RKO (cell line): ENCODE measurements around the gene TRAFD1.
"Not testable (repeated sequence)": the region's sequence is repeated elsewhere in the genome, so short reads cannot be mapped to it uniquely, and the experiment has no call there.

Experiments used
- DNase-seq: peaks from one replicate; pipeline ENCODE4 v3.0.0-alpha.2; 2016; ENCODE audit warnings: low spot score

The TRAFD1 gene

GRCh38 chr12:112158461-112159145 is 33.2 kb downstream of the TRAFD1 start:
- DNase-seq: not testable (repeated sequence)

GRCh38 chr12:112159146-112159541 is 33.8 kb downstream of the TRAFD1 start:
- no peak for DNase-seq

GRCh38 chr12:112160611-112161010 is 35.3 kb downstream of the TRAFD1 start:
- no peak for DNase-seq

- no peak for DNase-seq
Observed at GRCh38 chr12:112161711-112162110, 36.4 kb downstream of the TRAFD1 start.

GRCh38 chr12:112162241-112162790 is 37.0 kb downstream of the TRAFD1 start:
- no peak for DNase-seq

DNA sequence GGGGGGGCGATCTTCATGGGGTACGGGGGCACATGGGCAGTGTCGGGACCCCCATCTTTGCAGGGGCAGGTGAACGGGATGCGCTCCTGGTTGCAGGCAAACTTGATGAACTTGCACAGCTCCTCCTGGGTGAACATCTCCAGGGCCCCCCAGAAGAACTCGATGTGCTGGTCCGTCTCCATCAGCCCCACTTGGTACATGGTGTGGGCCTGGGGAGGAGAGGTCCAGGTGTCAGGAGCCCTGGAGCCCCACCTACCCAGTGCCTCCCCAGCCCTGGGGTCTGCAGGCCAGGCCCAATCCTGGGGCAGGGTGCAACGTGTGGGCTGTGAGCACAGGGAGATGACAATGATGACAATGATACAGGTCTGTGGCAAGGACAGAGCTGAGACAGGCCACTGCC is 37.7 kb downstream of the TRAFD1 start:
- no peak for DNase-seq

DNA sequence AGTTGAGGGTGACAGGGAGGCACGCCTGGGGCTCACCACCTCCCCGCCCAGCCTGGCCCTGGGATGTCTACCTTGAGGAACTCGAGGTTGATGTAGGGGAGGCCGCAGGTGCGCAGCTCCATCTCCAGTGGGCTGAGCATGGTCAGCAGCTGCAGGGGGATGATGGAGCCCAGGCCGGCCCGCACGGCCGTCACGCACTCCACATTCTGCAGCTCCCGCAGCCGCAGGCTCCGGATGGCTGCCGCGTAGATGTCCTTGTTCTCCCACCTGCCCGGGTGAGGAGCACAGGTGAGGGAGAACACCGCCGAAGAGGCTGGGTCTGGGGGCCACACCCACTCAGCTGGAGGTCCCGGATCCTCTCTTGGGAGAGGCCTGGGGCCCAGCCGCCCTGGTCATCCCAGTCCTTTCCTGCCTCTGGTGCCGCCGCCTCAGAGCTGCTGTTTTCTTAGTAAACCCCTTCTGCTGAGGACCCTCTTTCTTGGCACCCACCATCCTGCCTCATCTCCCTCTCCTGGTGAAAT is 38.2 kb downstream of the TRAFD1 start:
- no peak for DNase-seq

DNA sequence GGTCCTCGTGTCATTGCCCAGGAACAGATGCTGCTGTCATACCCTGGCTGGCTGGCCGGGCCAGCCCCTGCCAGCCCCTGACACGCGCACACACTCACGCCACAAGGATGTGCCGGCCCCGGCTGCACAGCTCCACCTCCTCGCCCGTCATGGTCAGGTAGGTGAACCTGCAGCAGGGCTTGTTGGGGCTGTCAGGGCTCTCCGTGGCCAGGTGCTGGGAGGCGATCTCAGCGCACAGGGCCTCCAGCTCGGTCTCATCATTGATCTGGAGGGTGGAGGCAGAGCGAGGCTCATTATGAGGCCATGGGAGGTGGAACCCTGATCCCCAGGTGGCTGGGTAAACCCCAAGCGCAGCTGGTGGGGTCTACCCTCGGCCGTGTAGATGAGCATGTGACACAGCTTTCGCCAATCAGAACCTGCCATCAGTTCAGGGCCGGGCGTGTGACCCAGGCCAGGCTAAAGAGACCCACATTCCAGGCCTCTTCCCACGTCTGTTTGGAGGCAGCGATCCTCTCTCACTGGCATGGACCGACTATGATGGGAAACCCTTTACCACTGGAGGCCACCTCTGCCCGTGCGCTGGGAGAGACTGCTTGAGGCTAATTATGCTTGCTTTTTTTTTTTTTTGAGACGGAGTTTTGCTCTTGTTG is 38.8 kb downstream of the TRAFD1 start:
- no peak for DNase-seq

DNA sequence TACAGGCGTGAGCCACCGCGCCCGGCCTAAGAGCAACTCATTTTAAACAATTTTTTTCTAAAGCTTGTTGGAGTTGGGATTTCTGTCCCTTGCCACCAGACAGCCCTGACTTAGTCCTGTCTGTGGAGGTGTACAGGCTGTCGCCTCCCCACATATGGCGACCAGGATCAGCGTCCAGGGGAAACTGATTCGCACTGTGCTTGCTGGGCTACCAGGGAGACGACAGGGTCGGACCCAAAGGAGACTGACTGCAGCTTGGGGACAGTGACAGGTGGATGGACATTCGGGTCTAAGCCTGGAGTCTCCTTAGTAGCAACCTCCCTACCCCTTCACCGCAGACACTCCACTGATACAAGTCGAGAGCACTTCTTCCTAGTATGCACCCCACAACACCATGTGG is 40.3 kb downstream of the TRAFD1 start:
- no peak for DNase-seq

GRCh38 chr12:112166051-112167015 is 41.0 kb downstream of the TRAFD1 start:
- DNase-seq: no peak

DNA sequence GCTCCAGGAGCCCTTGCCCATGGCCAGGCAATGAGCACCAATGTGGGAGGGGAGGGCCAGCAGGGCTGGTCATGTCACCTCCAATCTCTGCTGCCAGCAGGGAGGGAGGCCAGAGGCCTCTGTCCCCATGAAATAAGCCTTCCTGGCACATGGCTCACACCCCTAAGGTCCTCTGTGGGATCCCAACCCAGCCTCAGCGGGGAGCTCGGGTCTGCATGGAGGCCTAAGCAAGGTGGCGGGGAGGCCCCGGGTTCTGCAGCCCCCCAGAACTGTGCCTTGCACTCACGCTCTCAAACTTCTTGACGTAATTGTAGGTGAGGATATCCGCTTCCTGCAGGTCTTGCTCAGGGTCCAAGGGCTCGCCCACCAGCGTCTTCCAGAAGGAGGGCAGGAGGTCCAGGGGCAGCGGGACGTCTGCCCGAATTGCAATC is 41.7 kb downstream of the TRAFD1 start:
- no peak for DNase-seq

DNA sequence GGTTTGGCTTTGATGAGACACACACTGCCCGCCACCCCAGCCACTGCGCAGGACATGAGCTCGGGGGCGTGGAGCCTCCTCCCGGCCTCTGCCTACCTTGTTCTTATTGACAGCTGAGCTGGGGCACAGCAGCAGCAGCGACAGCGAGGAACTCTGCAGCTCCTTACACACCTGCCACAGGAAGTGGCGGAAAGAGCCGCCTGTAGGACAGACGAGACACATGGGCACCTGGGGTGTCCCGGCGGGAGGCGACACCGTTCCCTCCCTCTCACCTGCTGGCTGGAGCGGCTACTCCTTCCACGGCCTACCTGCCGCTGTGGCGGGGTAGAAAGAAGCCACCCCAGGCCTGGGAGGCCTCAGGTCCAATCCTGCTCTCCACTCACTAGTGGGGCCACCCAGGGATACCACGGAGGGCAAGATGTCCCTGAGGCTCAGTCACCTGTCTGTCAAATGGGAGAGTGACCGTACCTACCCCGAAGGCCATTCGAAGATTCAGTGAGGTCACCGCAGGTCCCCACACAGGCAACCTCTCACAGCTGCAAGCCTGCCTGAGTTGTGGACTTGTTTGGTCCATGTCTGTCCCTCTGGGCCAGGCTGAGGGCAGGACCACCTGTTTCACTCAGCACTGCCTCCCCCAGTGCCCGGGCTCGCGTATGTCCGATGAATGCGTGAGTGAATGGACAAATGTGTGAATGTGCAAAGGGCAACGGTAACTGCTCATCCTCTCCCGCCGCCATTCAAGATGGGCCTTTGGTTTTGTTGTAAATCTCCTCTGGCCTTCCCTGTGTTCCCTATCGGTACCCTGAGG is 42.6 kb downstream of the TRAFD1 start:
- no peak for DNase-seq

DNA sequence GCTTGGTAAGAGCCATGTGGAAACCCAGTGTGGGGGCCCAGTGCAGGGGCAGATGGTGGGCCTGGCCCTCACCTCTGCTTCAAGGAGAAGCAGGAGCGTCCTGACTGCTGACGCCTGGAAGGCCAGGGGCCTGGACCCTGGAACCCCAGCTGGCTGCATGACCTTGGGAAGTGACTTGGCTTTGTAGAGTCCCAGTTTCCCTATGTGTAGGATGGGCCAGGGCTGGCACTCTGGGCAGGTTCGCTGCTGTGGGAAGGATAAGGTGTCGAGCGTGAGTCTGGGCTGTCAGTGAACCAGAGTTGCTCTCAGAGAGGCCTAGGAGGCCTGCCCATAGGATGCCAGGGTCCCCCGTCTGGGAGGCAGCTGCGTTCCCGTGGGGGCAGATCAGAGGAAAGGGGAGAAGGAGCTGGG is 43.2 kb downstream of the TRAFD1 start:
- DNase-seq: no peak

GRCh38 chr12:112169161-112169872 is 44.0 kb downstream of the TRAFD1 start:
- no peak for DNase-seq

DNA sequence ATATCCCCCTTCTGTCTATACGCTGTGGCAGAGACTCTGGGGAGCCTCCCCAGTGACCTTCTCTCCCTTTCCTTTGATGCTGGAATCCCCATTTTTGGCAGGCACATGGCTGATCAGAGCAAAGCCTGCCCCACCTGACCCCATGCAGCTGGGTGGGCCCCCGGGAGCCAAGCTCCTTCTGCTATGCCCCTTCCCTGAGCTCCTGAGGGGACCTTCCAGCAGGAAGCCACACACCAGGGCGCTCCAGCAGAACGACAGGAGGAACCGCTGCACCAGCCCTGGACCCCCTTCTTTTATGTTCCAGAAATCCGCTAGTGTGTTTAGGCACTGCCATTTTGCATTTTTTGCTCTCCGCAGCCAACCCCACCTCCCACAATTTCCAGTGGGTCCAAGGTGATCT is 44.6 kb downstream of the TRAFD1 start:
- no peak for DNase-seq

GRCh38 chr12:112170376-112170775 is 45.0 kb downstream of the TRAFD1 start:
- DNase-seq: peak; percentile 20

GRCh38 chr12:112170971-112171596 is 45.7 kb downstream of the TRAFD1 start:
- DNase-seq: no peak

- DNase-seq: no peak
Observed at GRCh38 chr12:112172556-112173324, 47.4 kb downstream of the TRAFD1 start.
